HG02840 (cell line): ENCODE measurements around the gene ZNF768.

Experiments
- ATAC-seq: cut with Tn5 transposase; IDR thresholded peaks from one replicate; pipeline ENCODE4 v1.9.1; 2021; ENCODE audit warnings: mild to moderate bottlenecking, moderate library complexity, moderate number of reproducible peaks; ENCODE audit not compliant: unreplicated experiment, low FRiP score

The ZNF768 gene

GRCh38 chr16:30526137-30526822, at the start of gene ZNF768:
Gene ZNF768 (minus strand): TSS chr16:30526566. CDS start chr16:30526413, 153 bp downstream.
- peak; percentile 32 for ATAC-seq

GRCh38 chr16:30574678-30575077, 48.3 kb upstream of the ZNF768 start:
- ATAC-seq: no peak

GRCh38 chr16:30571445-30572322, 45.3 kb upstream of the ZNF768 start, which contains the start of gene ZNF688:
Gene ZNF688 (minus strand): TSS chr16:30571714. CDS start chr16:30571629, 85 bp downstream.
- peak; percentile 70 for ATAC-seq

- ATAC-seq: no peak
Observed at GRCh38 chr16:30570636-30571444, 44.5 kb upstream of the ZNF768 start.

GRCh38 chr16:30569746-30570635, 43.6 kb upstream of the ZNF768 start:
- no peak for ATAC-seq

- ATAC-seq: no peak
Observed at GRCh38 chr16:30569281-30569680, 42.9 kb upstream of the ZNF768 start.

GRCh38 chr16:30567991-30568638, 41.7 kb upstream of the ZNF768 start:
- ATAC-seq: no peak

- no peak for ATAC-seq
Observed at GRCh38 chr16:30567160-30567990, 41.0 kb upstream of the ZNF768 start.

- no peak for ATAC-seq
Observed at GRCh38 chr16:30566531-30566930, 40.2 kb upstream of the ZNF768 start.

- no peak for ATAC-seq
Observed at GRCh38 chr16:30565984-30566383, 39.6 kb upstream of the ZNF768 start.

- no peak for ATAC-seq
Observed at GRCh38 chr16:30565526-30565925, 39.2 kb upstream of the ZNF768 start.

GRCh38 chr16:30562021-30562420, 35.7 kb upstream of the ZNF768 start:
- no peak for ATAC-seq

- ATAC-seq: no peak
Observed at GRCh38 chr16:30561089-30561816, 34.9 kb upstream of the ZNF768 start.

GRCh38 chr16:30559690-30560089, 33.3 kb upstream of the ZNF768 start:
- ATAC-seq: no peak

- peak; percentile 3 for ATAC-seq
Observed at GRCh38 chr16:30558789-30559377, 32.5 kb upstream of the ZNF768 start.

- peak; percentile 75 for ATAC-seq
Observed at GRCh38 chr16:30557957-30558788, 31.8 kb upstream of the ZNF768 start, which contains the start of gene ZNF764. Gene ZNF764 (minus strand): TSS chr16:30558374. CDS start chr16:30558182, 192 bp downstream.

- peak; percentile 20 for ATAC-seq
Observed at GRCh38 chr16:30557707-30557956, 31.3 kb upstream of the ZNF768 start.
